GM23248 (cell line): ENCODE measurements around the gene CACNA1E.

ENCODE experiments used
- EZH2 ChIP-seq: fragments of 200-600 bp; sonication (generic); IDR thresholded peaks from 2 replicates; pipeline ENCODE4 v1.6.1; 2018; ENCODE audit warnings: antibody characterized with exemption, mild to moderate bottlenecking; ENCODE audit not compliant: insufficient read depth, poor library complexity, severe bottlenecking
- EZH2phosphoT487 ChIP-seq: fragments of 200-600 bp; sonication (generic); IDR thresholded peaks from 2 replicates; pipeline ENCODE4 v1.6.1; 2018; ENCODE audit warnings: antibody characterized with exemption, moderate library complexity, mild to moderate bottlenecking, low read depth; ENCODE audit not compliant: insufficient read depth

DNA sequence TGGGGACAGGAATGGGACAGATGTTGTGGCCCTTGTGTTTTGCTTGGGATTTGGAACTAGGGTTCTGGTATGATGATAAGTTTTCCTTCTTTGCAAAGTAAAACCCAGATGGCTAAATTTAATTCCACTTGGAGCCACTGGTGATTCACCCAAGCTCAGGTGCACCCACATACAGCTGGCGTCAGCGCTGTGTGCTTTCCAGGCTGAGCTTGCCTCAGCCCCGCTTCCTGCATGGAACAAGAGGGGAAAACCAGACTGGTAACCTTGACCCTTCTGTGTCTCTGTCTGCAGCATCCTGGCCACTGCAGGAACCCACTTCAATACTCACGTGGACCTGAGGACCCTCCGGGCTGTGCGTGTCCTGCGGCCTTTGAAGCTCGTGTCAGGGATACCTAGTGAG, 94.2 kb downstream of the CACNA1E start:
- TF ChIP-seq EZH2 (no peak), EZH2phosphoT487 (no peak)
